Bronchial epithelial cell (primary cell): ENCODE data around the gene ANKRD16. TPM values are rescaled to one million over a fixed set of nuclear protein-coding genes. Genes with fewer than 3 reads are reported as not detected.
"Not testable (repeated sequence)": the region's sequence is repeated elsewhere in the genome, so short reads cannot be mapped to it uniquely, and the experiment has no call there.

Experiments
- DNase-seq: peaks from one replicate; pipeline ENCODE4 v3.0.0-alpha.2; 2010; ENCODE audit warnings: low read depth
- FAIRE-seq: peaks from 2 replicates; lab custom pipeline; 2011; peaks lifted over from hg19 to GRCh38; lab: Jason Lieb, UNC
- H3K27me3 ChIP-seq: 2 replicates; pipeline ENCODE4 v1.5.1; 2011; ENCODE audit warnings: low read length; ENCODE audit not compliant: control insufficient read depth, insufficient read depth
- H3K36me3 ChIP-seq: 2 replicates; pipeline ENCODE4 v1.5.1; 2011; ENCODE audit warnings: low read length; ENCODE audit not compliant: control insufficient read depth, insufficient read depth
- H3K4me3 ChIP-seq: 2 replicates; pipeline ENCODE4 v1.5.1; 2011; ENCODE audit warnings: mild to moderate bottlenecking, low read depth, low read length, control low read depth
- total RNA-seq: library from RNA; depleted of rRNA; stranded (reverse); fragments of >200 nt; gene quantifications from 2 replicates; pipeline ENCODE4 v1.2.1, GENCODE V29; 2014
- TF ChIP-seq, protein P1 (sequence below): IDR thresholded peaks from 2 replicates; pipeline ENCODE4 v1.5.1; 2011; ENCODE audit warnings: mild to moderate bottlenecking, moderate library complexity, low read length, control low read depth, inconsistent platforms; ENCODE audit not compliant: insufficient read depth, severe bottlenecking

ANKRD16 gene
- total RNA-seq, 1 donor from 2014 or later: 5.3 TPM

DNA sequence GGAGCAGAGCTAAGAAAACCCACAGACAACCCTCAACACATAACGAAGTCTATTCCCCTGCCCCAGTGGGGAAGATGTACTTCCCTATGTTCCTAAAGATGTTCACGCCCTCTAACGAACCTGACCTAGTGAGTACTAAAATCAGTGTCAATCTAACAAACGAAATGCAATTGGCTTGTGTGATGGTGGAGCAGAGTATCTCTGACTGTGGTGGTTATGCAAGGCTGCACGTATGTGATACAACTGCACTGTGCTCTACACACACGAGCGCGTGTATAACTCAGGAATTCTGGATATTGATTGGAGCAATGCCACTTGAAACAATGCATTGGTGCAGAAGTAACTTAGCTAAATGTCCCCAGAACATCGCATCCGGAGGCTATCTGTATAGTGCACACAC lies 1.3 kb downstream of the ANKRD16 start:
- DNase-seq: peak; percentile 51
- Histone ChIP-seq H3K36me3 (peaks cover 6% of the 10 kb centered on the region), H3K4me3 (peak overlapping the region; percentile 66), H3K27me3 (no peaks in the 10 kb centered on the region)
- TF ChIP-seq, protein P1, sequence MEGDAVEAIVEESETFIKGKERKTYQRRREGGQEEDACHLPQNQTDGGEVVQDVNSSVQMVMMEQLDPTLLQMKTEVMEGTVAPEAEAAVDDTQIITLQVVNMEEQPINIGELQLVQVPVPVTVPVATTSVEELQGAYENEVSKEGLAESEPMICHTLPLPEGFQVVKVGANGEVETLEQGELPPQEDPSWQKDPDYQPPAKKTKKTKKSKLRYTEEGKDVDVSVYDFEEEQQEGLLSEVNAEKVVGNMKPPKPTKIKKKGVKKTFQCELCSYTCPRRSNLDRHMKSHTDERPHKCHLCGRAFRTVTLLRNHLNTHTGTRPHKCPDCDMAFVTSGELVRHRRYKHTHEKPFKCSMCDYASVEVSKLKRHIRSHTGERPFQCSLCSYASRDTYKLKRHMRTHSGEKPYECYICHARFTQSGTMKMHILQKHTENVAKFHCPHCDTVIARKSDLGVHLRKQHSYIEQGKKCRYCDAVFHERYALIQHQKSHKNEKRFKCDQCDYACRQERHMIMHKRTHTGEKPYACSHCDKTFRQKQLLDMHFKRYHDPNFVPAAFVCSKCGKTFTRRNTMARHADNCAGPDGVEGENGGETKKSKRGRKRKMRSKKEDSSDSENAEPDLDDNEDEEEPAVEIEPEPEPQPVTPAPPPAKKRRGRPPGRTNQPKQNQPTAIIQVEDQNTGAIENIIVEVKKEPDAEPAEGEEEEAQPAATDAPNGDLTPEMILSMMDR: no peak
- no peak for FAIRE-seq

GRCh38 chr10:5887641-5888040 lies 2.1 kb downstream of the ANKRD16 start:
- TF ChIP-seq, protein P1: no peak
- FAIRE-seq (no peak), DNase-seq (no peak)
- Histone ChIP-seq H3K36me3 (peaks cover 8% of the 10 kb centered on the region), H3K4me3 (no peak overlapping the region), H3K27me3 (no peaks in the 10 kb centered on the region)

- H3K36me3 ChIP-seq: peaks cover 7% of the 10 kb centered on the region
- FAIRE-seq: no peak
These were observed 2.7 kb downstream of the ANKRD16 start for GRCh38 chr10:5887029-5887428.

DNA sequence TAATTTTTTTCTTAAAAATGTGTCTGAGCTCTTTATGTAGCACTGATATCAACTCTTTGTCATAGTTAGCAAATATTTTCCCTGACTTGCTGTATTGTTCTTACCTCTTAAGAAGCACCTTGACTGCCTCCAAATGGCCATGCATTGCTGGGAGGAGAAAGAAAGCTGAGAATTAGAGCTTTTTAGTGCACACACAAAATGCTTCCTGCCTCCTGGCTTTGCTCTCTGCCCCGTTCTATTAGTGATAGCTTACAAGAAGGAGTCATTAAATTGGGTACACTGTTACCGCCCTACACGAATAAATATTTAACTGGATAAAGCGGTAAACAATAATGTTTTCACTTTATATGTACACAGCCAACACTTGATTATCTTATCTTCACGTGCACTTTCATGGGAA lies 4.1 kb downstream of the ANKRD16 start:
- FAIRE-seq (no peak), DNase-seq (no peak)
- Histone ChIP-seq H3K4me3 (no peak overlapping the region), H3K36me3 (peaks cover 6% of the 10 kb centered on the region), H3K27me3 (no peaks in the 10 kb centered on the region)
- TF ChIP-seq, protein P1: no peak

More at GRCh38 chr10:5887029-5887428, 2.7 kb downstream of the ANKRD16 start:
- no peak overlapping the region for H3K4me3 ChIP-seq
- H3K27me3 ChIP-seq: no peaks in the 10 kb centered on the region
- DNase-seq: no peak
- TF ChIP-seq, protein P1: no peak

- TF ChIP-seq, protein P1: no peak
- Histone ChIP-seq H3K4me3 (no peak overlapping the region), H3K27me3 (no peaks in the 10 kb centered on the region), H3K36me3 (peaks cover 8% of the 10 kb centered on the region)
- no peak for DNase-seq
- no peak for FAIRE-seq
These were observed 6.7 kb downstream of the ANKRD16 start for GRCh38 chr10:5882961-5883360.

- FAIRE-seq, DNase-seq, H3K36me3 ChIP-seq, H3K27me3 ChIP-seq, H3K4me3 ChIP-seq: not testable (repeated sequence)
These were observed 12.7 kb downstream of the ANKRD16 start for GRCh38 chr10:5877041-5877440.
